ENCODE measurements around the gene PTPRN2. TPM values are rescaled to one million over a fixed set of nuclear protein-coding genes. Genes with fewer than 3 reads are reported as not detected.
"Not testable (repeated sequence)": the region's sequence is repeated elsewhere in the genome, so short reads cannot be mapped to it uniquely, and the experiment has no call there.

The PTPRN2 gene
- total RNA-seq, 1 donor from 2014 or later: 2.4 TPM

DNA sequence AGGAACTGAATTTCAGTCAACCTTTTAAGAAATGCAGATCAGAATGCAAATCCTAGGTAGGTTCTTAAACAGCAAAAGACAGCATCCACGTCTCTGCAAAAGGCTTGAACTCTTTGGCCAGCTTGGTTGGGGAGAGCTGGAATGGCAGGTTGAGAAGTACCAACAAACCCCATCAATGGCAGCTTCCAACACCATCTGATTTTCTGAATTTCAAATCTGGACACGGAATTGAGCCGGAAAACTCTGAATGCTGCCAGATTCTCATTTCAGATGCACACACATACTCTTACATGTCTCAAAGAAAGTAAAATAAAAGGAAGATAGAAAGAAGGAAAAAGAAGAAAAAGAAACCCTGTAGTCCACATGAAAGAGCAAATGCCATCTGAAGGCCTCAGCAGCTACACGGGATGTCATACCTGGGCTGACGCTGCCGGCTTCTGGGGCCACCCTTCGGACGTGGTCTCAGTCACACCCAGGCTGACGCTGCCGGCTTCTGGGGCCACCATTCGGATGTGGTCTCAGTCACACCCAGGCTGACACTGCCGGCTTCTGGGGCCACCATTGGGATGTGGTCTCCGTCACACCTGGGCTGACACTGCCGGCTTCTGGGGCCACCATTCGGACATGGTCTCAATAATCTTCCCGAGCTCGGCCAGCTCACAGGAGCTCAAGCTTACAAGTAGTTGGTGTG is 165.3 kb downstream of the PTPRN2 start:
- no peak overlapping the region for H3K4me3 ChIP-seq (ENCODE audit: low read depth, low read length)
- no peak for DNase-seq (ENCODE audit: low read depth)
- H3K27me3 ChIP-seq (ENCODE audit: control insufficient read depth, insufficient read depth, low read length): no peaks in the 10 kb centered on the region
- TF ChIP-seq CTCF (IDR thresholded peaks at IDR 0.05; ENCODE audit: insufficient read depth, low read length, poor library complexity, severe bottlenecking): no peak
- H3K36me3 ChIP-seq (ENCODE audit: control insufficient read depth, insufficient read depth, low read length): no peaks in the 10 kb centered on the region

DNA sequence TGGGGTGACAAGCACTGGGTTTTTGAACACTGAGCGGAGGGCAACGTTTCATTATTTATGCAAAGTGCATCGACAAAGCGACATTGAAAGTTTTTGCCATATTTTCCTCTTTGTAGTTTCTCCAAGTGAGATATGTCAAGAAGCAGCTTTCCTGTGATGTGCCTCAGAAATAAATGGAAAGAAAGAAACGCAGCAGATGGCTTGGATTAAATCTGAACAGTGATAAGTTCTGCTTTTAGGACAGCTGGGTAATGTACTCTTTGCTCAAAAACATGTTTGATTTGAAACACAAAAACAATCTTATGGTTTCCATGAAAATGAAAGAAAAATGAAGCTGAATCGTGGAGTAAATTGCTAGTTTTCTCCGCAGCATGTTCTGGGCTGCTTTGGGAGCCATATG is 166.3 kb downstream of the PTPRN2 start:
- no peak for DNase-seq (ENCODE audit: low read depth)
- H3K27me3 ChIP-seq (ENCODE audit: control insufficient read depth, insufficient read depth, low read length): no peaks in the 10 kb centered on the region
- no peak overlapping the region for H3K4me3 ChIP-seq (ENCODE audit: low read depth, low read length)
- no peaks in the 10 kb centered on the region for H3K36me3 ChIP-seq (ENCODE audit: control insufficient read depth, insufficient read depth, low read length)
- no peak for TF ChIP-seq CTCF (IDR thresholded peaks at IDR 0.05; ENCODE audit: insufficient read depth, low read length, poor library complexity, severe bottlenecking)

DNA sequence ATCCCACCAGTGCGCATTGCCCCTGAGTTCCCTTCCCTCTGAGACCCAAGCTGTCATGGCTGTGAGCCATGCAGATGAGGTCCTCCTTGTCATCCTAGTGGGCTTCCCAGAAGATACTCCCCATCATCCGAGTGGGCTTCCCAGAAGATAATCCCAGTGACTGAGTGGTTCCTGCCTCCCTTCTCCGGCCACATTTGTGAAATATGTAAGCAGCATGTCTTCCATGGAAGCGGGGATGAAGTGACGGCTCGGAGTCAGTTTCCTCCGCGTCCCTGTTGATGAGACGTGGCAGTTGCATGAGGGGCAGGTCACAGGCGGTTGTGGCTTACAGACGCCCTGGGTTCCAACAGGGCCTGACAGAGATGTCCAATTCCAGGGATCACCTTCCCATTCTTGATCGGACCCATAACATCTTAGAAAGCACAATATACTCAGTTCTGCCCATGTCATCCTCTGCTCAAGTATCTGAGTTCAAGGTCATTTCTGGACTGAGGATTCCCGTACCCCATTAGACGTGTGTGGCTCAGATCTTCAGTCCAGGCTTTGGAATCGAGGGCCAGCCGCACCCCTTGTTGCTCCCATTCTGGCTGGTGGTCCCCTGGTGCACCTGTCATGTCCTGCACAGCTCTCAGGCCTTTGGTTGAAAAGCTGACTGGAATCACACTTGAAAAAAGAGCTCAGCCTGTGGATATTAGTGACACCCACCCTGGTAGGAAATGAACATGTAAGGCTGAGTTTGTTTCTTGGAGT is 166.9 kb downstream of the PTPRN2 start:
- Histone ChIP-seq H3K4me3 (ENCODE audit: low read depth, low read length) (no peak overlapping the region), H3K36me3 (ENCODE audit: control insufficient read depth, insufficient read depth, low read length) (no peaks in the 10 kb centered on the region), H3K27me3 (ENCODE audit: control insufficient read depth, insufficient read depth, low read length) (no peaks in the 10 kb centered on the region)
- DNase-seq (ENCODE audit: low read depth): no peak
- no peak for TF ChIP-seq CTCF (IDR thresholded peaks at IDR 0.05; ENCODE audit: insufficient read depth, low read length, poor library complexity, severe bottlenecking)

DNA sequence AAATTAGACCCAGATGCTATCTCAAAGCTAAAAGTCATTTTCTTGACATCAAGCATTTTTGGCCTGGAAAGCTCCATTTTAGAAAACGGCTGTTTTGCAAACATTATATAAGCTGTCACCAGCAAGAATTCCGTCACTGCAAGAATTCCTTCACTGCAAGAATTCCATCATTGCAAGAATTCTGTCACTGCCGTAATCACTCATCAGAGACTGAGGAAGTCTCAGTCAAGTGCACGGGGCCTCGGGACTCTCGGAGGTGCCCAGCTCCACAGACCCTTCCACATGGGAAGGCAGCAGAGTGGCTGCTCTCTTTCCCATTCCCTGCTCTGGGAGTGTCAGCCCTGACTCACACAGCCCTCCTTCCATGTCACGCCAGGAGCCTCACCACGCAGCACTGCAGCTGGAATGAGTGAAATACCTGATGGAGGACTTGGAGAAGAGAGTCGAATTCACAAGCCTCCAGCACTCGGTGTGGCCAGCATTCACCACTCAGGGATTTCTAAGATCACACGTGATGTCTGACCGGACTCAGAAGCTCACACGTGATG is 168.3 kb downstream of the PTPRN2 start:
- DNase-seq (ENCODE audit: low read depth): no peak
- H3K36me3 ChIP-seq (ENCODE audit: control insufficient read depth, insufficient read depth, low read length): no peaks in the 10 kb centered on the region
- H3K4me3 ChIP-seq (ENCODE audit: low read depth, low read length): no peak overlapping the region
- no peaks in the 10 kb centered on the region for H3K27me3 ChIP-seq (ENCODE audit: control insufficient read depth, insufficient read depth, low read length)
- no peak for TF ChIP-seq CTCF (IDR thresholded peaks at IDR 0.05; ENCODE audit: insufficient read depth, low read length, poor library complexity, severe bottlenecking)

DNA sequence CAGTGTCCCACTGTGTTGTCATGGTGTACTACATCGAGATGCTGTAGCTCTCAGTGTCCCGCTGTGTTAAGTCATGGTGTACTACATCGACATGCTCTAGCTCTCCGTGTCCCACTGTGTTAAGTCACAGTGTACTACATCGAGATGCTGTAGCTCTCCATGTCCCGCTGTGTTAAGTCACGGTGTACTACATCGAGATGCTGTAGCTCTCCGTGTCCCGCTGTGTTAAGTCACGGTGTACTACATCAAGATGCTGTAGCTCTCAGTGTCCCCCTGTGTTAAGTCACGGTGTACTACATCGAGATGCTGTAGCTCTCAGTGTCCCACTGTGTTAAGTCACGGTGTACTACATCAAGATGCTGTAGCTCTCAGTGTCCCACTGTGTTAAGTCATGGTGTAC is 169.2 kb downstream of the PTPRN2 start:
- not testable (repeated sequence) for H3K4me3 ChIP-seq (ENCODE audit: low read depth, low read length); H3K27me3 ChIP-seq (ENCODE audit: control insufficient read depth, insufficient read depth, low read length); DNase-seq (ENCODE audit: low read depth); H3K36me3 ChIP-seq (ENCODE audit: control insufficient read depth, insufficient read depth, low read length)

GRCh38 chr7:158416283-158416933 is 171.2 kb downstream of the PTPRN2 start:
- no peak for DNase-seq (ENCODE audit: low read depth)

More at GRCh38 chr7:158416283-158416933, 171.2 kb downstream of the PTPRN2 start:
- no peak overlapping the region for H3K4me3 ChIP-seq (ENCODE audit: low read depth, low read length)
- no peak for TF ChIP-seq CTCF (IDR thresholded peaks at IDR 0.05; ENCODE audit: insufficient read depth, low read length, poor library complexity, severe bottlenecking)
- no peaks in the 10 kb centered on the region for H3K27me3 ChIP-seq (ENCODE audit: control insufficient read depth, insufficient read depth, low read length)
- H3K36me3 ChIP-seq (ENCODE audit: control insufficient read depth, insufficient read depth, low read length): no peaks in the 10 kb centered on the region

All from kidney epithelial cell (primary cell).